GM18519 (cell line): ENCODE measurements around the gene ANO2.

Experiments
- ATAC-seq: cut with Tn5 transposase; IDR thresholded peaks from one replicate; pipeline ENCODE4 v1.9.1; 2021; ENCODE audit warnings: mild to moderate bottlenecking, moderate library complexity; ENCODE audit not compliant: unreplicated experiment, low FRiP score

The ANO2 gene

DNA sequence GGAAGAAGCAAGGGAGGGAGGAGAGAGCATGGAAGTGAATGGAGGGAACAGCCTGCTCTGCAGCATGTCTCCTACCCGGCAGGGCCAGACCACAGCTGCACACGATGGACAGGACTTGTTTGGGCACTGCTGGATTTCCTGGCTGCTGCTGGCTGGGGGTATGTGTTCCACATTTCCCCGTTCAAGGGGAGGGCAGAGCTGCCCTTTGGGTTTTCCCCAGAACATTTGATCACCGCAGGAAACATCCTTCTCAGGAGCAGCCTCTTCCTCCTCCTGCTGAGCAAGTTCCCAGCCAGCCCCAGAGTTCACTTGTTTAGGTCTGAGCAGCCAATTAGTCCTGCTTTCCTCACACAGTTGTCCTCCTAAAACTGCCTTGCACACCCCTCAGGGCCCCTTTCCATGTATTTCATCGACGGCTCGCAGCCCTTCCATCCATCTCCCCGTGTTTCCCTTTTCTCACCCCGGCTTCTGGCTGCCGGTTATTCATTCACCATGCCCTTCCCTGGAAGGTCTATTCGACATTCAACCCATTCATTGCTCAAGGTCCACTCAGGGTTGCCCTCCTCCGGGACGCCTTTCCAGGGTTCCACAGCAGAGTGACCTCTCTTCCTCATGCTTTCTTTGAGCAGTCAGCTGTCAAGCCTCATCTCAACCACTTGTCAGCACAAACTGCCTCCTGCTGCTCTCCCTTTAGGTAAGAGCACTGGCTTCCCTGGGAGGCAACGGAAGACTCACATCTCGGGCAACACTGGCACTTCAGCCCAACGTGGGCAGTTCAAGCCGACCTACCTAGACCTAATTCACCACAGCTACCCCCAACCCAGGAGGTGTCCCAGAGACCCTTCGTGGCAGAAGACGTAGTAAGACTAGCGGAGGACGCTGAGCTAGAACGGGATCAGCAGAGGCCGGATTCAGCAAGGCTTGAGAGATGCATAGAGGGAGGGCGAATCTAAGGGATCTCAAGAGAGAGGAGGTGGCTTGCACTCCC, 20.1 kb upstream of the ANO2 start:
- no peak for ATAC-seq

DNA sequence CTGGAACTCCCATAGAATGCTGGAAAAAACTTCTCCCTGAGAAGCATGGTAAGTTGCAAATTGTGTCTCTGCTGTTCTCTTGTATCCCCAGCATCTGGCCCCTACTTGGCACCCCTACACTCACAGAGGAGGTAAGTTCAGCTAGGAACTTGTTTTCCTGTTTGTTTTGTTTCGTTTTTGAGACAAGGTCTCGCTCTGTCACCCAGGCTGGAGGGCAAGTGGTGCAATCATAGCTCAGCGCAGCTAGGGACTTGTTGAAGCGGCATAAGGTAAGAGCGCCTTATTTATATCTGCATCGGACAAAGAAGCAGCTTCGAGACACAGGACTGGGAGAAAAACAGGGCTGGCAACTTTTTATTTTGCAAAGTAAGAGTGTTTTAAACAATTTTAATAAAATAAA, 18.5 kb upstream of the ANO2 start:
- ATAC-seq: no peak

DNA sequence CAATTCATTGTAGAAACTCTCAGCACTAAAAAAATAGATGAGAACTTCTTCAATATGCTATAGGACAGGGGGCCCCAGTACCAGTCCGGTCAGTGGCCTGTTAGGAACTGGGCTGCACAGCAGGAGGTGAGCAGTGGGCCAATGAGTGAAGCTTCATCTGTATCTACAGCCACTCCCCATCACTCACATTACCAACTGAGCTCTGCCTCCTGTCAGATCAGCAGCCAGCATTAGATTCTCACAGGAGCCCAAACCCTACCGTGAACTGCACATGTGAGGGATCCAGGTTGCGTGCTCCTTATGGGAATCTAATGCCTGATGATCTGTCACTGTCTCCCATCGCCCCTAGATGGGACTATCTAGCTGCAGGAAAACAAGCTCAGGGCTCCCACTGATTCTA, 15.7 kb upstream of the ANO2 start:
- ATAC-seq: no peak

DNA sequence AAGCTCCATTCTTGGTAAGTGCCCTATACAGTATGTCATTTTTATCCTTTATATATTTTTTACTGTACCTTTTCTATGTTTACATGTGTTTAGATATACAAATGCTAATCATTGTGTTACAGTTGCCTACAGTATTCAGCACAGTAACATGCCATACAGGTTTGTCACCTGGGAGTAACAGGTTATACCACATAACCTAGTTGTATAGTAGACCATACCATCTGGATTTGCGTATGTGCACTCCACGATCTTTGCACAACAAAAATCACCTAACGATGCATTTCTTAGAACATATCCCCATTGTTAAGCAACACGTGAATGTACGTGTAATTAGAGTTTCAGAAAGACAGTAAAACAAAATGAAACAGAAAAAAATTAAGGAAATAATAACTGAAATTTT, 11.9 kb upstream of the ANO2 start:
- no peak for ATAC-seq

DNA sequence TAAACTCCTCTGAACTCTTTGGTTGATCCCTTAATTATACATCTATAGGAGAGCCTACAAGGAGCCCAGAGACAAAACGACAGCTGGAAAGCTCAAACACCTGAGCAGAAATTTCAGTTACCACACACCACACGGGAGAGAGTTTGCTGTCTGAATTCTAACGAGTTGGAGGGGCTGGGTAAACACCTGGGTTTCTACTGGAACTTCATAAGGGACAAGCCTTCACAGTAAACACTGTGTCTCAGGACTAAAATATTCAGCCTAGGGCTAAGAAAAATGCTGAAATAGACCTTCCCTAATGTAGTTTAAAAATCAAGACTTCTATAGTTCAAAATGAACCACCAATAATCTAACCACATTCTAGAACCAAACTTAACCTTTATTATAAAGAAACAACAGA, 9.6 kb upstream of the ANO2 start:
- ATAC-seq: no peak

DNA sequence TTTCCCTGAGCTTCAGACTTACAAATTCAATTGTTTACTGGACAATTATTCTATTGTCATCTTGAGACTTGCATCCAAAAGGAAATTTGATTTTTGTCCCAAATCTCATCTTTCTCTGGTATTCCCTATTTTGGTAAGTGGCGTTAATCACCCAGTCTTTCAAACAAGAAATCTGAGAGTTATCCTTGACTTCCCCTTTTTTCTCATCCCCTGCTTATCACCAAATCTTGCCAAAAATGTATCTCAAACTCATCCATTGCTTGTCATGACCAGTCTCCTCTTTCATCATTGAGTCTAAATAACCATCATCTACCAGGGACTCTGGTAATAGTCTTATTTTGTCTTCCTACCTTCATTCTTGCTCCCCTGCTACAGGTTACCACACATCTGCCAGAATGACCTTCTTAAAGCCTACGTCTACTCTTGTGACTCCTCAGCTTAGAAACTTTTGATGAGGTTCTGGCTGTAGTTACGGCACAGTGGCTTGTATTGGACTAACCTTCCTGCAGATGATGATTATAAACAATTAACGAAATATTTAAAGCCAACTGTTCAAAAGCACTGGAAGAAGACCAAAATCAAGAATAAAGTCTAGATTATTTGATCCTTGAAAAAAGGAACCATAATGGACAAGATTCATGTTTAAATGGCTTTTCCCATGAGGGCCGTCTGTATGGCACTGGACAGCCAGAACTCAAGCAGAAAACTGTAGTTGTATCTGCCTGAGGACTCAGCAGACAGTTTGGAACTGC, 9.0 kb upstream of the ANO2 start:
- no peak for ATAC-seq

DNA sequence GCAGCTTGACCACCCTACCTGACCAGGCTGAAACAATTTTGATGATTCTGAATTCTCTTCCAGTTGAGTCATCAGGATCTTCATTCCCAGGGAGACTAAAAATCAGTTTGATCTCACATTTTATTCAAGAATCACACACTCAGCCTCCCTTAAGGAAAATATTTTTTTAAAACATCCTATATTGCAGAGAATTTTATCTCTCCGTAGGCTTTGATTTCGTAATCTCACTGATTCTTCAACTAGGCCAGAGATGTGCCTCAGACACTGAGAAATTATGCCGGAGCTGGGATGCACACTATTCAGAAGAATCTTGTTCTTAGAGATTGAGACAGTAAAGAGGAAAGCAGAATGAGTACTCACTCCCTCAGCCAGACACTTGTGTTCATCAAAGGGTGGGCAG, 7.0 kb upstream of the ANO2 start:
- ATAC-seq: no peak

DNA sequence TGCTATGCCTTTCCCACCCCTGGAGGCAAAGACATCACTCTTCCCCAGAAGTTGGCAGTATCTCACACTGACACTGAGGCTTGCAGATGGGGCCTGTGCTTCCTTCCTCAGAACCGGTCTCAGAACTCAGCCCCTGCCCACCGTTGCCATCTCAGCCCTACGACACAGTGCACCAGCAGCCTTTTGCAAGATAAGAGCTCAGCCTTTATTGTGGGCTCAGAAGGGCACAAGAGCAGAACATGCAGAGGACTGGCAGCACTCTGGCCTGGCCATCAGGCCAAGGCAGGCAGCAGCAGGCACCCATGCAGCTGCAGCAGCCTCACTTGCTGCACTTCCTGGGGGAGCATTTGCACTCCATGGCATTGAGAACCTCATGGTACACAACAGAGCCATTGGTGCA, 3.6 kb upstream of the ANO2 start:
- ATAC-seq: no peak

DNA sequence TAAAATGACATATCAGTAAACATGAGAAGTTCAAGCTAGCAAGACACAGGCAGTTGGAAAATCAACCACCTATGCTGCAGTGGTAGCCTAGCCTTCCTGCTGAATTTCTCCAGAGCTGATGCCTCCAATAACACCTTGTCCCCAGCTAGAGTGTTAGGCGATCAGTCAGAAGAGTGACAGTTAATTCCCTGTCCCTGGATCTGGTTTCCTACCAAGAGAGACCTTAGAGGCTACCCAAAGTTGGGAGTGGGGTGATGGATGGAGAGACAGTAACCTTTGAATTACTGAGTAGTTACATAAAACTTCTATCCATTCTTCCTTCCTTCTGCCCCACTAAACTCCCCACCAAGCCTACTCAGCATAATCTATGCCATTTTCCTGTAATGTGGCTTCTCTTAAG, 1.9 kb upstream of the ANO2 start:
- no peak for ATAC-seq

DNA sequence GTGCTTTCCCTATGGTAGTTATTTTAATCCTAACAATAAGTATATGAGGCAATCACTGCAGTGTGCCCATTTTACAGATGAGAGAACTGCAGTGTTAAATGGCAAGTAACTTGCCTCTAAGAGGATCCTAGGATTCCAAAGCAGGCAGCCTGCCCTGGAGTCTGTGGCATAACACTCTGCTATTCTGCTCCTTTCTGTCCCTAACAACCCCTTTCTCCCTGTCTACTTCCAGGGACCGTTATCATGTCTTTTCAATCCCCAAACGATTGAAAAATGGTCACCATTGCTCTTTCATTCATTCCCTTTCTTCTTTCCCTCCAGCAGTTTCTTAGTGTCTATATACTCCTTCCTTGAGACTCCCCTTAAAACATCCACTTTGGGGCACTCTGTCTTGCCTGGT, 1.3 kb upstream of the ANO2 start:
- no peak for ATAC-seq

DNA sequence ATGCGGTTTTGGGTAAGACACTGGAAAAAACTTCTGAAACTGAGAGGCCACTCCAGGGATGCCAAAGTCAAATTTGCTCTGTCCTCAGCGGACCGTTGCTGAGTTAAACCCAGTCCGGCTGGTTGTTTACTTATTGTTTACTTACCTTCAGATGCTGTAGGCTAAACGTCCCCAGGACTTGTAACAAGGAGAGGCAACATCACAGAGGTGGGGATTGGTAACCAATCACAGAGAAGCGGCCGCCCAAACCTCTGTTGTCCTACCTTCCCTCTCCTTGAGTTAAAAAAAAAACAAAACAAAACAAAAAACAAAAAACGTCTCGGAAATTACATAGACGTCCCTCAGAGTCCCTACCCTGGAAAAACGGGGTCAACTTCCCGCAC, 380 bp downstream of the ANO2 start:
- ATAC-seq: no peak

DNA sequence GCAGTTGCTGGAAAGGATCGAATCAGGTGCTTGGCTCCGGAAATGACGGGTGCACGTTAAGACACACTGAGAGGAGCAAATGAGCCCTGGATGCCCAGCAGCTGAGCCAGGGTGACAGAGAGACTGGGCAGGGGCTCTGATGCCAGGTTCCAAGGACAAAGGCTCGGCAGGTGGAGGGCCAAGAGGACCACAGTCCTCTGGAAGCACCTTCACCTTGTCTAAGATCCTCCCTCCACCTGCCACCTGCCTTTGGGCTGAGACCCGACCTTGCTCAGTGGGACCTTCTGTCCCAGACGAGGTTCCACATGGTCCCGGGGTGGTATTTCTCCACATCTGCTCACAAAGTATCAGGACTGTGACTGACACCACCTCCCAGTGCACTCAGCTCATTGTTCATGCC, 1.0 kb downstream of the ANO2 start:
- no peak for ATAC-seq

DNA sequence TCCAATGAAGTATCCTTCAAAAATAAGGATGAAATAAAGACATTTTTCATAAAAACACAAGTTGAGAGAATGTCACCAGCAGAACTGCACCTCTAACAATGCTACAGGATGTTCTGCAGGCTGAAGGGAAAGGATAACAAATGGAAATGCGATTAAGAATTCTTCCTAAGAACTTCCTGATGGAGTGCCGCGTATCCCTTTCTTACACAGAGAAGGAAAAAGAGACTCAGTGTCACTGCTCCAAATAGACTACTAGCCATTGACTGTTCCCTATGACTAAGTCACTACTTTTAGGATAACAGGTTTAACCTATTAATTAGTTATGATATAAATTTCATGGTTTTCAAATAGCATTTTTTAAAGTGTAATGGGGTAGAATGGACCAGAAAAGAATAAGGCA, 3.2 kb downstream of the ANO2 start:
- ATAC-seq: no peak

DNA sequence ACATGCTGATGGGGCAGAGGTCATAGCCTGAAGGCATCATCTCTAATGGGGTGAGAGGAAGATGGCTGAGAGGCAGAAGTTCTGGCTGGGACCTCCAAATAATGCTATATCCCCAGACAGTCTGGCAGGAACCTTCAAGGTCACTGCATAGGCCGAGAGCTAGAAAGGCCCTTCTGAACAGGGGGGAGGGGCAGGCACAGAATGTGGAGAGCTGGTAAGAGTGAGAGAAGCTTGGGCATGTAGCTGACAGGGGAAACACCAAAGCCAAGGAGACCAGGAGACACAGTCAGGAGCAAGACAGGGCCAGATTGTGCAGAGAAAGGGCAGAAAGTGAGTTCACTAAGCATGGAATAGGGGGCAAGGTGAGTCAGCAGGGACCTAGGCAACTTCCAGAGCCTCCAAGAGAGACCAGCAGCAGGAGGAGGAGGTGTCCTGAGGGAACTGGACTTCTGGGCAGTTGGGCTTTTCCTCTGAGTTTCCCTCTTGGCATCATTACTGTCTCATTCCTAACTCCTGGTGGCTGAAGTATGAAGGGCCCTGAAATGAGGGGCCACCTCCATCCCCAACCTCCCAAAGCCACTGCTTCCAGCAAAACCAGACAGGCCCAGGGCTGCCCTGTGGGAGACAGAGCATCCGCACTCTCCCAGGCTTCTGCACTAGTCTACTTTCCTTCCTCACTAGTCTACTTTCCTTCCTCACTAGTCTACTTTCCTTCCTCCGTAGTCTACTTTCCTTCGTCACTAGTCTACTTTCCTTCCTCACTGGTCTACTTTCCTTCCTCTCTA, 17.1 kb downstream of the ANO2 start:
- no peak for ATAC-seq

DNA sequence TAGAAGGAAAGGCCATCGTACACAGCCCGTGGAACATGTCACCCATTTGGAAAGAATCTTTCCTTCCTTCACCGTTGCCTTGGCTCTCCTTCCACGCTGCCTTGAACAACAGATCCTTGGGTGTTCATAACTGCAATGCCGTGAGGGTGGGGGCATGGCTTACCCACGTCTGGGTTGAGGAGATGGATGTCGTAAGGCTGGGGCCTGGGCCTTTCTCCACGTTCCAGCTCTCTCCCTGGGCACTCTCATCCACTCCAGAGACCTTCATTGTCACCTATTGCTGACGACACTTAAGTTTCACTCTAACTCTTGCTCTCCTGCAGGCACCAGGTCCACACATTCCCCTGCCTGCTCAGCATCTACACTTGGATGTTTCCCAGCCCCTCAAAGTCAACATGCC, 19.4 kb downstream of the ANO2 start:
- ATAC-seq: no peak

DNA sequence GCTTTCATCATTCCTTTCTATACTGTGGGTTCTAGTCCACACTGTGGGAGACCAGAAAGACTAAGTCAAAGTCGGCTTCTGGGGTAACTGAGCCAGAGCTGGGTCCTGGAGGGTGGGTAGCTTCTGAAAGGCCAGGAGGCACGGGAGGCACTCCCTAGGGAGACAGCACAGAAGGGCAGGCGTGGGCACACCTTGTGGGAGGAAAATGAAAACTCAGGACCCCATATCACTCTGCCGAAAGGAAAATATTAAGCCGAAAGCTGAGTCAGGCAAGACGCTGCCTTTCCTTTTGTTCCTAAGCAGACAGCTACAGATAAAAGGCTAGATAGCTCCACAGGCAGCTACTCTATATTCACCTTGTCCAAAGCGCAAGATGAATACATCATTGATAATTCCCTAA, 20.7 kb downstream of the ANO2 start:
- ATAC-seq: no peak

DNA sequence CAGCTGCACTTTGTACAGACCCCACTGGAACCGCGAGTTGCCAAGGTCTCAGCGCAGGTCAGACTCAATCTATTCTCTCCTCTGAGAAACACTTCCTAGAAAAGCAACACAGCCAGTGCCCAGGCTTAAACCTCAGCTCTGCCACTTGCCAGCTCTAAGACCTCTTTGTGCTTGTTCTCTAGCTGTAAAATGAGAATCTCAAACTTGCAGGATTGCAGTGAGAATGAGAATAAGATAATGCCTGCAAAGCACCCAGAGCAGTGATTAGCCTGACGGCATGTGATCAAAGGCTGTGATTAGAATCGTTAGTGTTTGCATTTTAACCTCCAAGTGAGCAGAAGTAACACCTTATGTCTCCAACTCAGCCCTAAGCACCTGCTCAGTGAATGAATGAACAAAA, 21.3 kb downstream of the ANO2 start:
- no peak for ATAC-seq

DNA sequence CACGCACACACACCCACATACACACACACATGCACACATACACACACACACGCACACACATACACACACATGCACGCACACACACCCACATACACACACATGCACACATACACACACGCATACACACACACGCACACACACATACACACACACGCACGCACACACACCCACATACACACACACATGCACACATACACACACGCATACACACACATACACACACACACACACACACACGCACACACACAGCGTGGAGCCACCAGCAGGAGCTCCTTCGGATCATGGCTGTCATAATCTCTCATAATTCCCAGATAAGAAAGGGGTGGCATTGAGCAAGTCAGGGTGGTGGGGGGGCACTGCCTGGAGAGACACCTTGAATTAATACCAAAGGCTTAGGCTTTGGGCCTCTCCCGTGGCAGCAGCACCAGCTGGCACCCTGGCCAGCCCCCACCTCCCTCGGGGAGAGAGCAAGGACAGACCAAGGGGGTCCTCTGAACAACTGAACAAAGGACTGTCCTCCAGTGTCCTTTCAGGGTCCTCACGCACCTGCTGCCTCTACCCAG, 21.9 kb downstream of the ANO2 start:
- ATAC-seq: no peak

DNA sequence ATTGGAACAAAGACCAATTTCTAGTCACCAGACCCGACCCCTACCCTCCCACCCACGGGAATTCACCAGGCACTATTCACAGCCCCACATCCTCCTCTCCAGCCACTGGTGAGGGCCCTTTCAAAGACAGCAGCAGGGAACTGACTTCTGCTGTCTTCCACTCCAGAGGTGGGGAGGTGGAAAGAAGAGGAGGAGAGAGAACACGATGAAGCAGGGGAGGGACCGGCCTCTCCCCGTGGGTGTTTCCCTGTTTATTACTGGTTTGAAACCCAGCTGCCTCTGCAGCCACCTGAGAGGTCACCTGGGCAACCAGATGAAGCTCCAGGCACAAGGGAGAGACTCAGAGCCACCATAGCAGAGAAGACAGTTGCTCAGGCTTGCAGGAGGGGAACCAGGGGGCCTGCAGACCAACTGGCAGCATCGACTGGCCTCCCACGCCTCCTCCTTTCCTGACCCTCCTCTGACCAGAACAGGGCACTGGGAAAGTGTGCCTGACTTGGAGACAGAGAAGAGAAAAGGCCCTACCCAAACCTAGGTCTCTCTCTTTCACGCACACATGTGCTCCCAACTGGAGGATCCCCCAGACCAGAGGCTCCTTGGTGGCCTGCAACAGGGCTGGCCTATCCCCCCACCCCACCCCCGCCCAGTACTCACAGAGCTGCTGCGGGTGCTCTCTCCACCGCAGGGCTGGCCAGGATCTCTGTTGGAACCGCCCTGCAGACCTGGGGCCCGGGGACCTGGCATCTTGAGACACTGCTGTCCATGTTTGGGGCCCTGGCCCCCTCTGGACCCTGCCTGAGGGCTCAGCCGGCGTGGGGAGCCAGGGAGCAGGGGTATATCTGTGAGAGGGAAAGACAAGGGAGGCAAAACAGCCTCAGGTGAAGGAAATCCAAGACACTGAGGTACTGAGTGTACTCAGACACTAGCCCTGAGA, 22.8 kb downstream of the ANO2 start:
- no peak for ATAC-seq
